Stimulated activated CD4-positive, alpha-beta T cell treated with anti-CD3 and anti-CD28 coated beads, Interleukin-15, amount 100 ng/mL, for 24 hours (primary cell): ENCODE measurements around the gene NEDD4L.
"Not testable (repeated sequence)": the region's sequence is repeated elsewhere in the genome, so short reads cannot be mapped to it uniquely, and the experiment has no call there.

ENCODE experiments used
- DNase-seq: peaks from one replicate; pipeline ENCODE4 v3.0.0-alpha.2; 2020

NEDD4L gene

DNA sequence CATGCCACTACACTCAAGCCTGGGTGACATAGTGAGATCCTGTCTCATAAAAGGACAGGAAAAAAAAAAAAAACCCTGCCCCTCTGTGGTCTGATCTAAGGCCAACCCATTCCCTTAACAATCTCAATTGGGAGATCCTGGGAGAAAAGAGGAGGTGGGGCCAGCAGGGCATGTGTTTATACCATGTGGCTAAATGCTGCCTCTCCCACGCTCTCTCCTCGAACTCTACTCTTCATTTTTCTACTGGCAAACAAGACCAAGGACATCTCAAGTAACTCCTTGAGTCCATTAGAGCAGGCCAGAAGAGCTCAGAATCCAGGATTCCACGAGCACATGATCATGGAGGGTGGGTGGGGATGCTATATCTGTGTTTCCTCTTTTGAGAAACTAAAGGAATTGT, 16.7 kb upstream of the NEDD4L start:
- no peak for DNase-seq

DNA sequence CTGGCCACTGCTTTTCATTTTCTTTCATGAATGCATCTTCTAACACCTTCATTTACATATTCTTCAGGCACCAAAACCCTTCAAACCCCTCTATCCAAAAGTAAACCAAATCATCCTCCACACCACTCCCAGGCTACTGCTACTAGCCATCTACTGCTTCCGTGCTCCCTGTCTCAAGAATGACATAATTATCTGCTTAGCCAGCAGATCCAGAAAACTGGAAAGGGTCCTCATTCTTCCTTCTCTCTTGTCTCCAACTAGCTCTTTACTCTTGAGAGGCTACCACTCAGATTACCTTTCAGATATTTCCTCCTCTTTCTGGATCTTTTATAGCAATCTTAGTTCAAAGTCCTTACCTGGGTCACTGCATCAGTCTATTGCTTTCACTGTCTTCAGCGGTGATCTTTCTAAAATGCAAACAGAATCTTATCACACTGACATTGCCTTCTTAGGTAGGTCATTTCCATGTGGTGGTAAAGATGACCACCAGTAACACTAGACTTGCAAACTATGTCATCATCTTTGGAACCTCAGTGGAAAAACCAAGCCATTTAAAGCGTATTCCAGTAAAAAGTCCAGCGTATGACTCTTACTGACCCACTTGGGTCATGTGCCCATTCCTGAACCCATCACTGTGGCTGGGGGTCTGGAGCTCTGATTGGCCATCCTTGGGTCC, 15.8 kb upstream of the NEDD4L start:
- no peak for DNase-seq

DNA sequence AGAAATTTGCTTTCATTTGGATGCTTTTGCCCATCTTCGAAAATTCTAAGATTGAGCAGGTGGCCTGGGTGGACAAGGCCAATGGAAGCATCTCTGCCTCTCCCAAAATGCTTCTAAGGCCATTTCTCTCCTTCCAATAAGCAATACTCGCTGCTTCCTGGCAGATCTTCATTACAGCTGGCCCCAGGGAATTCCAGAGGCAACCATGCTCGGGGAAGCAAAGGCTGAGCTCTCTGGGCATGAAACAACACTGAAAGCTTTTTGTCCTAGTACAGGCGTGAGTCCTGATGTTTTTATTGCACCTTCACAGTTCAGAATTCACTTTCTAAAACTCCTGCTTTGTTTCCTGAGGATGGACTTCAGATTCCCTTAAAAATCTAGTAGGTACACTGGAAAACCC, 11.8 kb upstream of the NEDD4L start:
- no peak for DNase-seq

DNA sequence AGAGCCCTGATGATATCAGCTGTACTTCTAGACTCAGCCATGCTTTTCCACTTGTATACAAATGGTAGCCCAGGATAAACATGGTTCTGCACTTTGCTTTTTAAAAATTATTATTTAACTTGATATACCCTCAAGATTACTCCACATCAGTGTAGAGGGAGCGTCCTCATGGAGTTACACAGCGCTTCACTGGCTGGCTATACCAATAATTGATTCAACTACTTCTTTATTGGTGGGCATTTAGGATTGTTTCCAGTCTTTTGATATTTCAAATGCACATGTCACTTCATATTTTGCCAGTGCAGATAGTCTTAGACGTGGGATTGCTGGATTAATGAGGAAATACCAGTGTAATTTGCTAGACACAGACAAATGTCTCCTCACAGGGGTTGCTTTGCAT, 10.8 kb upstream of the NEDD4L start:
- no peak for DNase-seq

DNA sequence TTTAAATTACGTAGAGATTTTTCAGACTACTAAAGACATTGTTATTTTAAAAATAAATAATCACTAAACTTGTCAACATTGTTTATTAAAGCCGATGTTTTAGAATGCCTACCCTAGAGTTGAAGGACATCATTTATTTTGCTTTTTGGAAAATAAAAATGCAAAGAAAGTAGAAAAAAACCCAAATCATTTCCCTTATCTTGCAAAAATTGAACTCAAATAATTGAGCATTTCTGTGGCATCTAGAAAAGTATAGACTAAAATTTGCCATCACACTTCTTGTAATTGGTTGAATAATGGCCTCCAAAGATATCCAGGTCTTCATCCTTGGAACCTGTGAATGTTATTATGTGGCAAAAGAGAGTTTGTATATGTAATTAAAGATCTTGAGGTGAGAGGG, 9.7 kb upstream of the NEDD4L start:
- no peak for DNase-seq

DNA sequence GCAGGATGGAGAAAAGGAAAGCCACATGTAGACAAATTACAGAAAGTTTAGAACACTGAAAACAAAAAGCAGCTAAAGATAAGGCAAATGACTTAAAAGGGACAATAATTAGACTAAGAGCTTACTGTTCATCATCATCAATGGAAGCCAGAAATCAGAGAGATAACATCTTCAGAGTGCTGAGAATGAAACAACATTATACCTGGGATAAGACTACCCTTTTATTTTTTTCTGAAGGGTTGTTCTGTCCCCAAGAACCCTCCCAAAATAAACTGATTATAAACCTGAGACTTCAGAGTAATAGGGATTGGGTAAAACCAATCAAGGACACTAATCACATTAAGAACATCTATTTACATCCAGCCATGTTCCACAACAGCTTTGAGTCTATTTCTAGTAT, 6.9 kb upstream of the NEDD4L start:
- no peak for DNase-seq

DNA sequence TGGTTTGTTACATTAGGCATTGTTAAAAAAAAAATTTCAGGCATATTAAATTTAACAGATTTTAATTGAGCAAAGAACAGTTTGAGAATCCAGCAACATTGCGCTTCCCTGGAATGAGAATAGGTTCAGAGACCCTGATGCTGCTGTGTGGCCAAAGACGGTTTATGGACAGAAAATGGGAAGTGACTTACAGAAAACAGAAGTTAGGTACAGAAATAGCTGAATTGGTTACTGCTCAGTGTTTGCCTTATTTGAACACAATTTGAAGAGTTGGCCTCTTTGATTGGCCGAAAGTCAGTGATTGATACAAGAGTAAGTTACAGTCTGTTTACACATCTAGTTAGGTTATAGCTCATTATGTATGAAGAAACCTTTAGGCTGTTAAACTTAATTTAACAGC, 6.0 kb upstream of the NEDD4L start:
- no peak for DNase-seq

DNA sequence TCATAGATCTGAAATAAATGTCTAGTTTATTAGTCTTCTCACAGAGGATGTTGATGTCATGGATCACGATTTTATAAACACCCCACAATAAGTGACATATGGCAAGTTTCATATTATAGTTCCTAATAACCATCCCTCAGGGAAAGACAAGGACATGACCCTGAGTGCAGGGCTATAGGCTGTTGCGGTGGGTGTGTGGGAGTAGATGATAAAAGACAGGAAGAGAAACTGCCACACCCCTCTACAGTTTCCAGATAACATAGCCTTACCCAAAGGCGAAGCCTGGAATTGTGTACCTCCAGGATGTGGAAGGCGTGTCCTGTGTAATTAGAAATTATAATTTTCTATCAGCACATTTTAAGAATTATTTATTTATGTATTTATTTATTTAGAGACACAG, 2.4 kb upstream of the NEDD4L start:
- peak; percentile 17 for DNase-seq

DNA sequence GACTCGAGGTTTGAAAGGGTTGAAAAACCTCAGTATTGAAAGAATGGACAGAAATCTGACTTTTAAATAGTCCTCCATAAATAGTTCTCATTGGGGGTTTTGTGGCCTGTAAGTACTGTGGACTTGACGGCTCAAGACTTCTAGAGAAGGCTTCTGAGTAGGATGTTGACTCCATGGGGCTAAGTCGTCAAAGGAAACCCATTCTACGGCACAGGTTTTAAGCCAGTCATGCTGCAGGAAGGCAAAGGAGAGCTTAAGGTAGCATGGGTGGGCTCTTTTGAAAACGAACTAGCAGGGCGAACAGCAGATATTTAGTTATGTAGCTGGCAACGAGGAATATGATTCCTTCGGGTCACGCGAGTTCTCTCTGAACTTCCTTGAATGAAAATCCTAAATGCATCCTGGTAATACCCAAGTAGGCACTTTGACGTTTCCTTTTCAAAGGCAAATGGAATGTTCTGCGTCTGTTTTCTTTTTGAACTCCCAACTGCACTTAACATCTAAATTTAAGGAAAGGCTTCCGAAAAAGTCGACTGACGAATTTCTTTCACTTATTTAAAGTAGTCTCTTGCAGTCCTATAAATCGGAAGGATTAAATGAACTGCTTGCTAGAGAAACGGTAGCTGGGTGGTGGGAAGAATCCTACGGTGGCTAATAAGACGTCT, 1.1 kb upstream of the NEDD4L start:
- no peak for DNase-seq

DNA sequence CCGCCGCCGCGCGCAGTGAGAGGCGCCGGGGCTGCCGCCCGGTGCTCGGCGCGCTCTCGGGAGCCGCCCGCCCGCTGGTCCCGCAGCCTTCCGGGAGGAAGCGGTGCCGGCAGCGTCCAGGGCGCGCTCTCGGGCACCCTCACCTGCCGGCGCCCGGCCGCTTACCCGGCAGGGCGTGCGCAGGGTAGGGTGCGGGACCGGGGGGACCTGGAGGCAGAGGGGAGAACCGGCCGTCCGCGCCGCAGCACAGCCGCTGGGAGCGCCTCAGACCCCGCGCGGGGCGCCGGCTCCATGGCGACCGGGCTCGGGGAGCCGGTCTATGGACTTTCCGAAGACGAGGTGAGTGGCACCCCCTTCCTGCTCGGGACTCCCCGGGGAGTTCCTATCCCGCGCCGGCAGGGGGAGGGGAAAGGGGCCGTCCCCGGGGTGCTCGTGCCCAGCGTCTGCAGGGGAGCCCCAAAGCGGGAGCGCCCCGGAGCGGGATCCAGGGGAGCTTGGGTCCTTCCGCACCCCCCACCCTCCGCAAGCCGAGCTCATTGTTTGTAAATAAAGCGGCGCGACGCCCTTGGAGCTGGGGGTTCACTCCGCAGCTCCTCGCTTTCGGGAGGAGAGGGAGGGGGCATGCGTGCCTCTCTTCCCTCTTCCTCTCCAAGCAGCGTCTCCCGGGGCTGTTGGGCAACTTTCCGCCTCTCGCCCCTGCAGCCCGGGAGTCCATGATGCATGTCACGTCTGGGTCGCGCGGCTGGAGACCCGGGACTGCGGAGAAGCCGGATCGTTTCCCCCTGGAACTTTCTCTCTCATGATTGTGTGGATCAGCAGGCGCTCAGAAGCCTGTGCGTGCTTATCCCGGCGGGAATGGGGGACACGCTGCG, 580 bp downstream of the NEDD4L start:
- DNase-seq, result peak; percentile 66

DNA sequence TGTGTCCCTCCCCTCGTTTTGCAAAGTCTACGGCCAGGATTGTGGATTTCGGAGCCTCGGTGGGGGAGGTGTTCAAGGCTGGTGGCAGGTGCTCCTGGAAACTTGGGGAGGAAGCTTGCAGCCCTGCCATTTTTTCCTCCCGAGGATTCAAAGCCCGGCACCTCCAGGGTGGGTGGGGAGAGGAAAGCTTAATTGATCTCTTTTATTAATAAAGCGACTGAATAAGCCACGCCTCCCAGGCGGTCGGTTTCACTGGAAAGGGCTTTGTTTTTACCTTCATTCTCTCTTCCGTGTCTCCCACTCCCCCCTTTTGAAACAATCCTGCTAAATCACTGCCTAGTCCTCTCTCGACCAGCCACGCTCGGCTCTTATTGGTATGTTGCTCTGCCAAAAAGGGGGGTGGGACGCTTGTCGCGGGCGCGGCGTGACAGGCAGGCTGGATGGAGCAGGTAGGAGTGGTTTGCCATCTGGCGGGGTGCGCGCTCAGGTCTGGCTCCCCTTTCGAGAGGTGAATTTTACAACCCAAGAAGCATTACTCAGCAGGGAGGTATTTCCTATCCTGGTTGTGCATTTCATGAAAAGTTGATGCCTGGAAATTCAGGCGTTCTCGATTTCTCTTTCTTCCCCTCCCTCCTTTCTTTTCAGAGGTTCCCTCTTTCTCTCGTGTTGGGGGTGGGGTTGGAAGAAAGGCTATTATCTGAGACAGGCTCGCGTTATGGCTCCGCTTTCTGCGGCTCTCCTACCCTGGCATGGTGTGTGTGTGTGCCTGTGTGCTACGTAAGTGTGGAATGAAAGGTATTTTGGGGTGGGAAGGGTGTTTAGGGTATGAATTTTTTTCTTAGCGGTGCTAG, 1.4 kb downstream of the NEDD4L start:
- peak; percentile 57 for DNase-seq

DNA sequence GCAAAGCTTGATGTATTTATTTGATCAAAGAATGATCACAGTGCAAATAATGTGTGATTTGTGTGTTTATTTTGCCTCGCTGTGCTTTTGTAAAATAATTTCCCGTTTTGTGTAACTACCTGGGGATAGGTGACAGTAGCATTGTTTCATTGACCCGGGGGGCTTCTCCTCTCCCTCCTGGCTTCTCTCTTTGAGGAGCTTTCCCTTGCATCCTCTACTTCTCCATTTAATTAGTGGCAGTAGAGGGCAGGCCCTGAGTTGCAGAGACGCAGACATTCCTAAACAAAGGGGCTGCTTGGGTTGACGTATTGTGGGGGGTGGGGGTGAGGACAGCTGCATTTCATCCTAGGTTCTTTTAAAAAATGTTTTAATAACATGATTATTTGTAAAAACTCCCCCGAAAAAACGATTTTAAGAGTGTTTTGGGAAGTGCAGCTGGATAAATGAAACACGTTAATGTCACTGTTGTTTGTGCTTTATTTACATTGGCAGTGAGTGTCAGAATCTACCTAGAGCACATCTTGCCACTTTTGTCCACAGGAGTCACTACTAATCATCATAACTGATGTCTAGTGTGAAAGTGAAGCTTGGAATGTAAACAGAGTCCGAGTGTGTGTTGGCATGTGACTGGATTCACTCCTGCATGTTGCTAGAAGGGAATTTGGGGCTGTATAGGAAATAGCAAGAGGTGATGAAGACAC, 2.2 kb downstream of the NEDD4L start:
- no peak for DNase-seq

DNA sequence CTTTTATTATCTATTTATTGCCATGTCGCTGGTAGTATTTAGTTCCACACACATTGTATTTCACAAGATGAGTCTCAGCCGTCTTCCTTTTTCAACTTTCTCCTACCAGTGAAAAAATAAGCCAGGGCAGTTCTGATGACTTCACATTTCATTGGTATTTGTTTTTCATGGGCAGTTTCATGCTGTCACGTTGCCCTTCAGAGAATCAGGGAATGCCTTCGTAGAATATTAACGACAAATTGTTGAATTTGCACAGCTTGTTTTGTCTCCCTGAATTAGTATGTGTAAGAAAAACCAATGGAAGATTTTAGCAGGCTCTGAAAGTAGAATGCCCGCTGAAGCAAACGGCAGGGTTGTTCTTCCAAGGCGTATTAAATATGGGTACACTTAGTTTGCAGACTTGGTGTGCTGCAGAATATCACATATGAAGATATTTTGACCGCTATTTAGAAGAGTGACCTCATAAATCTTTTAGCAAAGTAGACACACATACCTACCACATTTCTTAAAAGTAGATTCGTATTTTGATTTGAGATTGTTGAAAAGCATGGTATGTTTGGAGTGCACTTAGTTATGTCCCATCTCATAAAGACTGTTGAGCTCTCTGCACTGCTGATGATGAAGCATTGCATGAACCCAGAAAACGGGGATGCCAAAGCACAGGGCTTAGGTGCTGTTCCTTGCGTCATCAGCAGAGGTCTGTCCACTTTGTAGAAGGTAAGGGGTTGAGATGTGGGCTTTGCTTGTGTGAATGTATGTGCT, 2.9 kb downstream of the NEDD4L start:
- DNase-seq, result no peak

DNA sequence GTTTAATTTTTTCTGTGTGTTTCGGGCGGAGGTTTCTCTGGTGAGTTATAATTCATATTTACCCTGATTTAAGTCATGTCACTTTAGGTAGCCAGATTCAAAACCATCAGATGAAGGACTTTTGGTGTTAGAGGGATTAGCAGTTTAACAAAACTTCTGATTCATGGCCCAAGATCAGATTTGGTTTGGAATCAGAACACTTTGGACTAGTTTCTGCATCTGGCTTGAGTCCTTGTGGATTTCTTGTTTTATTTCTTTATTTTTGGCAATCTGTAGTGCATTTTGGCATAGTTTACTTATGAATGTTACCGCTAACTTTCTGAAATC, 3.5 kb downstream of the NEDD4L start:
- DNase-seq, result no peak

DNA sequence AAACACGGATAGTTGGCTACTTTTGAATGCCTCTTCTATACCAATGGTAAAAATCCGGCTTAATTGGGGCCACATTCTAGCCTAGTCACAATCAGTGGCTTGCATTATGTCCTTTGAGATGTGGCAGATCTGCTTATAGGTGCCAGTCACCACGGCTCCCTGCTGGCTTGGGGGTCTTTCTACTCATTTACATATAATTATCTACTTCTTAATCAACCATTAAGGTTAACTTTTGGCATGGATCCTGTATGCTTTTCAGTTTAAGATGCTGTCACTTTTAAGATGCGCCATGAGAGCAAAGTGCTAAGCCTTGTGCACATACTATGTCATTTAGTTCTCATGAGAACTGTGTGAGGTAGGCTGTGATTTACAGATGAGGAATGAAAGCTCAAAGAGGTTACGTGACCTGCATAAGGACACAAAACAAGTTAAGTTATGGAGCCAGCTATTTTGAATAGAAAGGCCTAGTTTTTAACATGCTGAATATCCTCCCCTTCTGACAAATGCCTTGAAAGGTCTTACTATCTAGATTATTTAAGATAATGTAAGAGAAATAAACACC, 4.1 kb downstream of the NEDD4L start:
- no peak for DNase-seq

DNA sequence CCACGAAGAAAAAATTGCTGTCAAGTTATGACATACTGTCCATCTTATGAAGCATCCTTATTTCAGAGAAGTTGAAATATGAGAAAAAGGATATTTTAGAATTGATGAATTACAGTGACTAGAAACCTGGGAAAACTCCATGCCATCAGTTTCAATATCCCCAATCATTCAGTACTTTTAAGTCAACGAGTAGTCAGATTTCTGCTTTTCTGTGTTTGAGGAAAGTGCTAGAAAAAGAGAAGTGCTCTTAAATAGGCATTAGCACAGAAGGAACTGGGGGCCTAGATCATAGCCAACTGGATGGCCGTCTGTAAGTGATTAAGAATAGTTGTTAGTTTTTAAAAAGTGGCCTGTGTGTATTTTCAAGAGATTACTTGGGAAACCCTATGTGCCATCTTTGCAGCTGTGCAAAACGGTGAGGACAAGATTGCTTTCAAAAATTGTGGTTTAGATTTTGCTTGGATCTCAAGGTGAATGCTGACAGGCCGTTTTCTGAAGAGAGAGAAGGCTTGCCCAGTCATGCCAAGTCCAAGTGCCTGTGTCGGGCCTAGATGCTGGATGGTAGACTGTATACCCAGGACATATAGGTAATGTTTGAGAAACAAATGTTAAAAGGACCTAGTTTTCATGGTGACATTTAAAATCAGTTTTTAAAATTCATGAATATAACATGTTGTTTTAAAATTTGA, 5.1 kb downstream of the NEDD4L start:
- DNase-seq, result no peak

DNA sequence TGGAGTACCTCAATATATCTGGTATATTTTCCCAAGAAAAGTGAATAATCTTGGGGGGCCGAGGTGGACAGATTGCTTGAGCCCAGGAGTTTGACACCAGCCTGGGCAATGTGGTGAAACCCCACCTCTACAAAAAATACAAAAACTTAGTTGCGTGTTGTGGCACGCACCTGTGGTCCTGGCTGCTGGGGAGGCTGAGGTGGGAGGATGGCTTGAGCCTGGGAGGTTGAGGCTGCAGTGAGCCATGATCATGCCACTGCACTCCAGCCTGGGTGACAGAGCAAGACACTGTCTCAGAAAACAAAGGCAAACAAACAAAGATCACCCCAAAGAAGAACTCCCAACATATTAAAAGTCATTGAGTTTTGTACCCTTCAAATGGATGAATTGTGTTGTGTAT, 6.9 kb downstream of the NEDD4L start:
- not testable (repeated sequence) for DNase-seq

DNA sequence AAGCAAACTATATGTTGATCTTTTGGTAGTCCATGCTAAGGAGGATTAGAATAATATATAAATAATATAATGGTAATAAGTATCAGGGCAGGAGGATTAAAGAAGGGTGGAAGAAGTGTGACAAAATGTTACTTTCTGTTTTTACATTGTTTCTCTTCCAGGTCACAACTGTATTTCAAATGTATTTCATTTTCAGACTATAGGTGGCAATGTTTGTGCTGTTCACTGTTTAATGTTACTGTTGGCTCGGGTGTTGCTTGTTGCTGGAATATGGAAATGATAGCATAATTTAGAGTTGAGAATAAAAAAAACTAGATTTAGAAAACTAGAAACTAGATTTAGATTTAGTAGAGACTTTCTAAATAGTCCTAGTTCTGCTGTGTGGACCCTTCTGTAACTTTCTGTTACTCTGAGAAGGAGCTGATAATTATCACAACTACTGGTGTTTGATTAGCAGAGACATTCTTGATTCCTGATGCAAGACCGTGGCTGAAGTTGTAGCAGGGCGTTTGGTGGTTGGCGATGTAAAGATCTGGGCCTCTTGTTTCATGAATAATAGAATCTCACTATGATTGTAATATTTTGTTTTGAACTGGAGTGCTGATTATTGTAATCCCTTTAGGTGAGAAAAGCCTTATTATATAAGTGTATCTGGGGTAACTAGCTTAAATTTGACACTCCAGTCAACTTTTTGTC, 7.9 kb downstream of the NEDD4L start:
- DNase-seq, result no peak

DNA sequence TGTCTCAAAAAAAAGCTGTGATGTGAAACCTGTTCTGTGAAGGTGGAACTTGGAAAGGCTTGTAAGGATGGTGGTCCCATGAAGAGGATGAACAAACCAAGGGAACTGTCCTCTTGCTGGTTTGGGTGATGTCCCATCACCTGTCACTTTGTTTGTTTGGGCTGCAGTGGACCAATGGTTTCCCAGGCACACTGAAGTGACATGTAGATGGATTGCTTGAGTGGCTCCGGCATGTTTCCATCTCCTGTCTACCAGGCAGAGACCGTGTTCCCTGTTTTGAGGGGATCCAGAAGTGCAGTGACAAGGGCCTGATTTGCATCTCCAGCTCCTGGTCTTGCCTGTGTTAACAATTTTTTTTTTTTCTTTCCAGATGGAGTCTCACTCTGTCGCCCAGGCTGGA, 8.9 kb downstream of the NEDD4L start:
- DNase-seq, result no peak
